HepG2 (cell line): ENCODE measurements around the gene CALD1. TPM values are rescaled to one million over a fixed set of nuclear protein-coding genes. Genes with fewer than 3 reads are reported as not detected.
A peak's percentile ranks its signal among the peaks of the same experiment; 100 is the strongest.

Experiments used
- ATF7-NPFF ChIP-seq: sonication (generic); formaldehyde crosslinking; IDR thresholded peaks from 2 replicates; pipeline ENCODE4 v1.8.1; 2023; ENCODE audit warnings: mild to moderate bottlenecking, low read depth, missing genetic modification reagents, moderate library complexity
- CEBPG ChIP-seq: IDR thresholded peaks from 2 replicates; pipeline ENCODE4 v1.6.1; 2016
- CHD4 ChIP-seq: fragments of 200-600 bp; sonication (generic); IDR thresholded peaks from 2 replicates; pipeline ENCODE4 v1.7.0; 2017; ENCODE audit warnings: mild to moderate bottlenecking, low read length, borderline replicate concordance
- EZH2 ChIP-seq: conservative IDR thresholded peaks from 2 replicates; pipeline ENCODE4 v1.6.1; 2012; ENCODE audit warnings: mild to moderate bottlenecking, low read depth, low read length, moderate library complexity
- KLF13 ChIP-seq: sonication (generic); formaldehyde crosslinking; IDR thresholded peaks from 2 replicates; pipeline ENCODE4 v1.4.0; 2020; ENCODE audit warnings: mild to moderate bottlenecking, missing genetic modification reagents
- MAF1 ChIP-seq: sonication (generic); formaldehyde crosslinking; IDR thresholded peaks from 2 replicates; pipeline ENCODE4 v1.5.0; 2020; ENCODE audit warnings: missing genetic modification reagents, borderline replicate concordance
- PHF20 ChIP-seq: sonication (generic); formaldehyde crosslinking; IDR thresholded peaks from 2 replicates; pipeline ENCODE4 v1.5.0; 2020; ENCODE audit warnings: mild to moderate bottlenecking, missing genetic modification reagents
- SNAPC2 ChIP-seq: sonication (generic); formaldehyde crosslinking; IDR thresholded peaks from 2 replicates; pipeline ENCODE4 v1.8.1; 2022; ENCODE audit warnings: mild to moderate bottlenecking, missing genetic modification reagents
- SP1 ChIP-seq, 2 experiments: fragments of 450-650 bp in 1 of 2; sonication (generic) in 1 of 2; formaldehyde crosslinking in 1 of 2; IDR thresholded peaks; 2 replicates each; pipeline versions ENCODE4 v1.4.0 to v1.6.1; 2016 to 2020; ENCODE audit warnings: missing genetic modification reagents in 1 of 2
- ZEB1 ChIP-seq: IDR thresholded peaks from 2 replicates; pipeline ENCODE4 v1.6.1; 2012; ENCODE audit warnings: mild to moderate bottlenecking, low read depth, inconsistent platforms; ENCODE audit not compliant: insufficient replicate concordance
- ZNF276 ChIP-seq: sonication (generic); formaldehyde crosslinking; IDR thresholded peaks from 2 replicates; pipeline ENCODE4 v1.4.0; 2020; ENCODE audit warnings: mild to moderate bottlenecking, low read depth, missing genetic modification reagents
- ZNF512B ChIP-seq: sonication (generic); formaldehyde crosslinking; IDR thresholded peaks from 2 replicates; pipeline ENCODE4 v1.5.1; 2020; ENCODE audit warnings: missing genetic modification reagents, mild to moderate bottlenecking, borderline replicate concordance
- ZNF605 ChIP-seq: sonication (generic); formaldehyde crosslinking; IDR thresholded peaks from 2 replicates; pipeline ENCODE4 v1.8.0; 2022; ENCODE audit warnings: mild to moderate bottlenecking, missing genetic modification reagents
- ZNF660 ChIP-seq: sonication (generic); formaldehyde crosslinking; IDR thresholded peaks from 2 replicates; pipeline ENCODE4 v1.5.1; 2020; ENCODE audit warnings: mild to moderate bottlenecking, low read depth, missing genetic modification reagents, borderline replicate concordance
- polyA plus RNA-seq, 8 experiments: library from polyadenylated mRNA; depleted of rRNA in 3 of 8; stranded (reverse) in 7 of 8; unstranded in 1 of 8; fragments of >200 nt; fragmentation: Illumina TruSeq in 4 of 8; extraction: Trizol in 4 of 8; gene quantifications; 2 replicates each; pipeline versions ENCODE4 v1.2.1 to v1.2.3, GENCODE V29; 2011 to 2016; ENCODE audit warnings: low read depth in 4 of 8, missing spikeins in 1 of 8, mixed read lengths in 1 of 8; ENCODE audit not compliant: insufficient read depth in 1 of 8
- total RNA-seq, 5 experiments: library from RNA; depleted of rRNA; stranded (reverse); fragments of >200 nt; fragmentation: Illumina TruSeq; extraction: Trizol; gene quantifications; 2 replicates each; pipeline ENCODE4 v1.2.3, GENCODE V29; 2016; ENCODE audit warnings: low read depth in 1 of 5
- TF ChIP-seq, protein P1 (sequence below), 2 experiments: IDR thresholded peaks; 2 replicates each; pipeline ENCODE4 v1.6.1; 2011 to 2012; ENCODE audit warnings: low read length in 2 of 2, borderline replicate concordance in 1 of 2, low read depth in 1 of 2, mild to moderate bottlenecking in 1 of 2, moderate library complexity in 1 of 2
- TF ChIP-seq, protein P2 (sequence below), 2 experiments: fragments of 450-650 bp in 1 of 2; sonication (generic) in 1 of 2; formaldehyde crosslinking; IDR thresholded peaks; 2 replicates each; pipeline versions ENCODE4 v1.5.0 to v1.8.0; 2020 to 2022; ENCODE audit warnings: mild to moderate bottlenecking in 1 of 2, missing genetic modification reagents in 1 of 2
- TF ChIP-seq, protein P3 (sequence below): IDR thresholded peaks from 2 replicates; pipeline ENCODE4 v1.6.1; 2018; ENCODE audit warnings: missing genetic modification reagents, mild to moderate bottlenecking, missing compliant biosample characterization

CALD1 gene
- total and polyA plus RNA-seq, 2 of the 13 experiments (the other 11 are each of a cell fraction or from before 2014, with no cell fraction given): 53.0 to 112 TPM

GRCh38 chr7:134997214-134997885, 217.9 kb downstream of the CALD1 start (continued):
- TF ChIP-seq, protein P1, sequence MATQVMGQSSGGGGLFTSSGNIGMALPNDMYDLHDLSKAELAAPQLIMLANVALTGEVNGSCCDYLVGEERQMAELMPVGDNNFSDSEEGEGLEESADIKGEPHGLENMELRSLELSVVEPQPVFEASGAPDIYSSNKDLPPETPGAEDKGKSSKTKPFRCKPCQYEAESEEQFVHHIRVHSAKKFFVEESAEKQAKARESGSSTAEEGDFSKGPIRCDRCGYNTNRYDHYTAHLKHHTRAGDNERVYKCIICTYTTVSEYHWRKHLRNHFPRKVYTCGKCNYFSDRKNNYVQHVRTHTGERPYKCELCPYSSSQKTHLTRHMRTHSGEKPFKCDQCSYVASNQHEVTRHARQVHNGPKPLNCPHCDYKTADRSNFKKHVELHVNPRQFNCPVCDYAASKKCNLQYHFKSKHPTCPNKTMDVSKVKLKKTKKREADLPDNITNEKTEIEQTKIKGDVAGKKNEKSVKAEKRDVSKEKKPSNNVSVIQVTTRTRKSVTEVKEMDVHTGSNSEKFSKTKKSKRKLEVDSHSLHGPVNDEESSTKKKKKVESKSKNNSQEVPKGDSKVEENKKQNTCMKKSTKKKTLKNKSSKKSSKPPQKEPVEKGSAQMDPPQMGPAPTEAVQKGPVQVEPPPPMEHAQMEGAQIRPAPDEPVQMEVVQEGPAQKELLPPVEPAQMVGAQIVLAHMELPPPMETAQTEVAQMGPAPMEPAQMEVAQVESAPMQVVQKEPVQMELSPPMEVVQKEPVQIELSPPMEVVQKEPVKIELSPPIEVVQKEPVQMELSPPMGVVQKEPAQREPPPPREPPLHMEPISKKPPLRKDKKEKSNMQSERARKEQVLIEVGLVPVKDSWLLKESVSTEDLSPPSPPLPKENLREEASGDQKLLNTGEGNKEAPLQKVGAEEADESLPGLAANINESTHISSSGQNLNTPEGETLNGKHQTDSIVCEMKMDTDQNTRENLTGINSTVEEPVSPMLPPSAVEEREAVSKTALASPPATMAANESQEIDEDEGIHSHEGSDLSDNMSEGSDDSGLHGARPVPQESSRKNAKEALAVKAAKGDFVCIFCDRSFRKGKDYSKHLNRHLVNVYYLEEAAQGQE (IDR thresholded peaks at IDR 0.05; ENCODE audit: borderline replicate concordance in 1 of 2, low read depth in 1 of 2, low read length in 2 of 2): 0 out of 4 replicates have a peak, but pooled peaks of 1 of the 2 experiments have one; percentile 19
- no peak for TF ChIP-seq MAF1 (CRISPR knock-in tag)
- TF ChIP-seq ZNF276: no peak
- TF ChIP-seq ZNF512B (CRISPR knock-in tag): no peak
- peak; percentile 52; the same call in 1 of the 2 replicates for TF ChIP-seq PHF20 (CRISPR knock-in tag)
- no peak for TF ChIP-seq SP1 (IDR thresholded peaks at IDR 0.05)
- no peak for TF ChIP-seq SP1 (CRISPR knock-in tag; IDR thresholded peaks at IDR 0.05)
- 0 out of 2 replicates have a peak, but pooled peaks have one; percentile 22 for TF ChIP-seq ZNF605 (CRISPR knock-in tag)
- peak; percentile 80 for TF ChIP-seq ZEB1
- TF ChIP-seq ATF7-NPFF (CRISPR knock-in tag): peak; percentile 59; the same call in 1 of the 2 replicates
- no peak for TF ChIP-seq ZNF660 (CRISPR knock-in tag)
- TF ChIP-seq CHD4: no peak
- TF ChIP-seq, protein P2, sequence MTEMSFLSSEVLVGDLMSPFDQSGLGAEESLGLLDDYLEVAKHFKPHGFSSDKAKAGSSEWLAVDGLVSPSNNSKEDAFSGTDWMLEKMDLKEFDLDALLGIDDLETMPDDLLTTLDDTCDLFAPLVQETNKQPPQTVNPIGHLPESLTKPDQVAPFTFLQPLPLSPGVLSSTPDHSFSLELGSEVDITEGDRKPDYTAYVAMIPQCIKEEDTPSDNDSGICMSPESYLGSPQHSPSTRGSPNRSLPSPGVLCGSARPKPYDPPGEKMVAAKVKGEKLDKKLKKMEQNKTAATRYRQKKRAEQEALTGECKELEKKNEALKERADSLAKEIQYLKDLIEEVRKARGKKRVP (CRISPR knock-in tag; IDR thresholded peaks at IDR 0.05): peak in 1 of 2 experiments; percentile 81; a peak in 2 of 4 replicates
- no peak; the same call in 1 of the 2 replicates for TF ChIP-seq SNAPC2 (CRISPR knock-in tag)
- TF ChIP-seq, protein P3, sequence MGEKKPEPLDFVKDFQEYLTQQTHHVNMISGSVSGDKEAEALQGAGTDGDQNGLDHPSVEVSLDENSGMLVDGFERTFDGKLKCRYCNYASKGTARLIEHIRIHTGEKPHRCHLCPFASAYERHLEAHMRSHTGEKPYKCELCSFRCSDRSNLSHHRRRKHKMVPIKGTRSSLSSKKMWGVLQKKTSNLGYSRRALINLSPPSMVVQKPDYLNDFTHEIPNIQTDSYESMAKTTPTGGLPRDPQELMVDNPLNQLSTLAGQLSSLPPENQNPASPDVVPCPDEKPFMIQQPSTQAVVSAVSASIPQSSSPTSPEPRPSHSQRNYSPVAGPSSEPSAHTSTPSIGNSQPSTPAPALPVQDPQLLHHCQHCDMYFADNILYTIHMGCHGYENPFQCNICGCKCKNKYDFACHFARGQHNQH (CRISPR knock-in tag): peak; percentile 53; the same call in 1 of the 2 replicates
- 0 out of 2 replicates have a peak, but pooled peaks have one; percentile 51 for TF ChIP-seq CEBPG (CRISPR knock-in tag)
- TF ChIP-seq EZH2: no peak
- TF ChIP-seq KLF13: no peak
